Left lung (tissue), 10 donors: Measurements from ENCODE around the gene HMMR. TPM values are rescaled to one million over a fixed set of nuclear protein-coding genes. Genes with fewer than 3 reads are reported as not detected.

Experiments
- ATAC-seq: fragments of 200-7000 bp; cut with Tn5 transposase; one replicate; pipeline ENCODE4 v1.9.1; 2020; ENCODE audit warnings: moderate library complexity
- DNase-seq, 4 donors: peaks; one replicate each; pipeline ENCODE4 v3.0.0-alpha.2; 2013 to 2020
- H3K27ac ChIP-seq, 2 donors: fragments of 200-600 bp; sonication (generic) in 1 of 2; one replicate each; pipeline versions ENCODE4 v1.5.0 to v1.8.0; 2020 to 2021
- H3K27me3 ChIP-seq, 2 donors: fragments of 200-600 bp; sonication (generic) in 1 of 2; one replicate each; pipeline versions ENCODE4 v1.5.0 to v1.8.0; 2020 to 2021
- H3K36me3 ChIP-seq, 2 donors: fragments of 200-600 bp; sonication (generic) in 1 of 2; one replicate each; pipeline versions ENCODE4 v1.5.0 to v1.8.0; 2020 to 2021
- H3K4me1 ChIP-seq, 2 donors: fragments of 200-600 bp; one replicate each; pipeline ENCODE4 v1.8.0; 2021
- H3K4me3 ChIP-seq, 2 donors: fragments of 200-600 bp; sonication (generic) in 1 of 2; one replicate each; pipeline versions ENCODE4 v1.5.0 to v1.8.0; 2020 to 2021; ENCODE audit warnings: mild to moderate bottlenecking in 1 of 2
- H3K9me3 ChIP-seq, 2 donors: fragments of 200-600 bp; sonication (generic) in 1 of 2; one replicate each; pipeline versions ENCODE4 v1.5.0 to v1.8.0; 2020 to 2021
- intact Hi-C, 2 donors: fragments of 100-400 bp; cut with DNase I; formaldehyde crosslinking; loops; one replicate each; pipeline versions ENCODE4 v1.11.2 to v1.14.2; 2022
- polyA plus RNA-seq, 6 donors: library from polyadenylated mRNA; unstranded; fragments of 120-200 nt; gene quantifications; one replicate each; pipeline ENCODE4 v1.2.1, GENCODE V29; 2013; ENCODE audit not compliant: insufficient read length in 6 of 6
- total RNA-seq, 2 donors: library from RNA; stranded (reverse); fragmentation: NEBNext Ultra II Directional; extraction: Animal tissue kit (Norgen Biotek cat#: 25700); gene quantifications; one replicate each; pipeline ENCODE4 v1.2.1, GENCODE V29; 2021
- TF ChIP-seq, protein P1 (sequence below), 2 donors: fragments of 200-600 bp; sonication (generic) in 1 of 2; IDR thresholded peaks; one replicate each; pipeline versions ENCODE4 v1.5.0 to v1.8.0; 2021; ENCODE audit warnings: antibody characterized with exemption in 2 of 2
- donor health status: DM: no; HTN: yes; CAD: no.
- donor health status: DM: no; HTN: no; CAD: no.

The HMMR gene
- total and polyA plus RNA-seq, 8 donors: 3.6 to 27.5 (median 12.9) TPM

DNA sequence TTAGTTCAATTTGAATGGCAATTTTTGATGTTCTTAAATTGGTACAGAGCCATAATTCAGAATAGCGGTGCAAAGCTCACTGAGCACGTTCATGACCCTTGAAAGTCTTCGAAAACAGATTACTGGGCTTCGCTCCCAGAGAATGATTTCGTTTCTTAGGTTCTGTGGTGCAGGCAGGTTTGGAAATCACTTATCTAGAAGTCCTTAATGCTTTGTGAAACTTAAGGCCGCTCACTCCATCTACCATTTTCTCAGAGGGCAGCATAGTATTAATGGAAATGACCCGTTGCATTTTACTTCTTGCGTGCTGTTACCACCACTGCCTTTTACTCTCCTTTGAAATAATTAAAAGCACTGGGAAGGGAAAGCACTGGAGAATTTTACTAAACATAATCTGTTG lies 42.1 kb downstream of the HMMR start:
- Histone ChIP-seq H3K4me1 (peaks cover 0 to 28% of the 10 kb centered on the region in 2 donors), H3K27me3 (no peaks in the 10 kb centered on the region), H3K27ac (peak overlapping the region; percentile 98 to 99), H3K4me3 (peak overlapping the region in 1 of 2 donors; percentile 84), H3K36me3 (no peaks in the 10 kb centered on the region), H3K9me3 (no peaks in the 10 kb centered on the region)
- ATAC-seq (no peak), DNase-seq (peak in 1 of 4 donors; percentile 2)
- TF ChIP-seq, protein P1, sequence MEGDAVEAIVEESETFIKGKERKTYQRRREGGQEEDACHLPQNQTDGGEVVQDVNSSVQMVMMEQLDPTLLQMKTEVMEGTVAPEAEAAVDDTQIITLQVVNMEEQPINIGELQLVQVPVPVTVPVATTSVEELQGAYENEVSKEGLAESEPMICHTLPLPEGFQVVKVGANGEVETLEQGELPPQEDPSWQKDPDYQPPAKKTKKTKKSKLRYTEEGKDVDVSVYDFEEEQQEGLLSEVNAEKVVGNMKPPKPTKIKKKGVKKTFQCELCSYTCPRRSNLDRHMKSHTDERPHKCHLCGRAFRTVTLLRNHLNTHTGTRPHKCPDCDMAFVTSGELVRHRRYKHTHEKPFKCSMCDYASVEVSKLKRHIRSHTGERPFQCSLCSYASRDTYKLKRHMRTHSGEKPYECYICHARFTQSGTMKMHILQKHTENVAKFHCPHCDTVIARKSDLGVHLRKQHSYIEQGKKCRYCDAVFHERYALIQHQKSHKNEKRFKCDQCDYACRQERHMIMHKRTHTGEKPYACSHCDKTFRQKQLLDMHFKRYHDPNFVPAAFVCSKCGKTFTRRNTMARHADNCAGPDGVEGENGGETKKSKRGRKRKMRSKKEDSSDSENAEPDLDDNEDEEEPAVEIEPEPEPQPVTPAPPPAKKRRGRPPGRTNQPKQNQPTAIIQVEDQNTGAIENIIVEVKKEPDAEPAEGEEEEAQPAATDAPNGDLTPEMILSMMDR (IDR thresholded peaks at IDR 0.05): no peak
- intact Hi-C loops: no loop called here

GRCh38 chr5:163503106-163504078 lies 43.0 kb downstream of the HMMR start:
- peak overlapping the region; percentile 98 to 99 for H3K27ac ChIP-seq
- TF ChIP-seq, protein P1 (IDR thresholded peaks at IDR 0.05): no peak
- H3K4me3 ChIP-seq: peak overlapping the region; percentile 82 to 84
- ATAC-seq: peak; percentile 29
- no peaks in the 10 kb centered on the region for H3K36me3 ChIP-seq
- DNase-seq: peak; percentile 70 to 87 (median 76)
- no peaks in the 10 kb centered on the region for H3K9me3 ChIP-seq
- intact Hi-C loops: no loop called here
- H3K27me3 ChIP-seq: no peaks in the 10 kb centered on the region
- peaks cover 4 to 37% of the 10 kb centered on the region in 2 donors for H3K4me1 ChIP-seq

DNA sequence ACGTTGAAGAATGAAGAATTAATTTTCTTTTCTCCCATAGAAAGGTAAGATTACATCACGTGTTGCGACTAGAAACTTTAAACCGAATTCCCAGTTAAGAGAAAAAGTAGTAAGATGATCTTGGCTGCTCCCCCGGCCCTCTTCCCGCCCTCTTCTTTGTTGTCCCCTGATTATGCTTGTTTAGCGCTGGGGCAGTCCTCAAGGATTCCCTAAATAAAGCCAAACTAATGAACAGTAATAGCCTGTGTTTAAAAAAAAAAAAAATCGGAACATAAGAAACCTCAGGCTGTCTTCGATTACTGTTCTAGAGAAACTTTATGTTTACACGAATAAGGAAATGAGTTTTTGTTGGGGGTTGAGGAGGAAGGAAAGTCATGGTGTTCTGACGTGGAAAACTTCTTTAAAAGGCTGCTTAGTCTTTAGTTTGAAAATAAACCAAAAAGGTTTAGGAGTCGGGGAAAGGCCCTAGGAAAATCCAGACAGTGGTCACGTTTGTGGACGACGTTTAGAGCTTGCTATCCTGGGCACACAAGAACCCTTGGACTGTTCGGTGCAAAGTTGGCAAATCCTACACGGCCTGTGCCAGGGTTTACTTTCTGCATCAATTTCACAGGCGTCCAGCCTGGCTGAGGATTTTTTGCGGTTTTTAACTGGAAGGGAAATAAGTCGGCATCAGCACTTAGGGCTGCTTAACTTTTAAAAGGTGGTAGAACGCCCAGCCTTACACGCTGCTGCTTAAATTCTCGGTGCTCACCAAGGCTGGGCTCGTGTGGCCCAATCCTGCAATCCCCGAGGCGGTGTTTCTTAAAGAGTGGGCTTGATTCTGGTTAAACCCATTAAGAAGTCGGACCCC lies 43.9 kb downstream of the HMMR start:
- intact Hi-C loops: no loop called here
- DNase-seq: peak in 3 of 4 donors; percentile 60 to 71 (median 69)
- Histone ChIP-seq H3K9me3 (no peaks in the 10 kb centered on the region), H3K4me1 (peaks cover 10 to 46% of the 10 kb centered on the region in 2 donors), H3K27ac (peak overlapping the region; percentile 98 to 99), H3K27me3 (no peaks in the 10 kb centered on the region), H3K4me3 (peak overlapping the region; percentile 82 to 84), H3K36me3 (no peaks in the 10 kb centered on the region)
- peak; percentile 43 for ATAC-seq
- TF ChIP-seq, protein P1 (IDR thresholded peaks at IDR 0.05): no peak

DNA sequence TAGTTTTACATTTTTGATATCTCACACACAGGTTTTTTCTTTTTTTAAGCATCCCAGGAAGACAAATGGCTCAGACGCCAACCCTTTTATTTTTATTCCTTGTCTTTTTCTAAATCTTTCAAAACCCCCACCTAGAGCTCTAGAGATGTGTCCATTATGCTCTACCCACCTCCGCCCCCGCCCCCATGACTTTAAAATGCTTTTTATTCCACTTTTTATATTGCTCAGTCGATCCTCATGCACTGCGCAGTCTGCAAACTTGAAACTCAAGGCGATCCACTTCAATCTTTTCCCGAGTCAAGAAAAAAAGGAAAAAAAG lies 44.6 kb downstream of the HMMR start:
- ATAC-seq: peak; percentile 0
- TF ChIP-seq, protein P1 (IDR thresholded peaks at IDR 0.05): no peak

More for the DNA sequence above, 44.6 kb downstream of the HMMR start:
- peaks cover 10 to 53% of the 10 kb centered on the region in 2 donors for H3K4me1 ChIP-seq
- no peaks in the 10 kb centered on the region for H3K36me3 ChIP-seq
- peak overlapping the region; percentile 82 to 84 for H3K4me3 ChIP-seq
- H3K27ac ChIP-seq: peak overlapping the region; percentile 98 to 99
- H3K27me3 ChIP-seq: no peaks in the 10 kb centered on the region
- intact Hi-C loops: no loop called here
- H3K9me3 ChIP-seq: no peaks in the 10 kb centered on the region
- DNase-seq: no peak
